Breast epithelium (tissue), 4 donors: Measurements from ENCODE around the gene ZNRF2. TPM values are rescaled to one million over a fixed set of nuclear protein-coding genes. Genes with fewer than 3 reads are reported as not detected.
"Not testable (repeated sequence)": the region's sequence is repeated elsewhere in the genome, so short reads cannot be mapped to it uniquely, and the experiment has no call there.

Experiments used
- DNase-seq, 2 donors: peaks; one replicate each; pipeline ENCODE4 v3.0.0-alpha.2; 2019; ENCODE audit warnings: low spot score in 2 of 2
- H3K27ac ChIP-seq, 2 donors: fragments of 200-600 bp; sonication (generic) in 1 of 2; one replicate each; pipeline ENCODE4 v1.5.1; 2016 to 2019; ENCODE audit warnings: mild to moderate bottlenecking in 1 of 2
- H3K27me3 ChIP-seq, 2 donors: fragments of 200-600 bp; sonication (generic) in 1 of 2; one replicate each; pipeline versions ENCODE4 v1.5.1 to v1.6.0; 2017 to 2019; ENCODE audit warnings: control low read depth in 1 of 2, mild to moderate bottlenecking in 1 of 2
- H3K36me3 ChIP-seq: fragments of 200-600 bp; one replicate; pipeline ENCODE4 v1.5.1; 2019
- H3K4me1 ChIP-seq, 2 donors: fragments of 200-600 bp; sonication (generic); one replicate each; pipeline ENCODE4 v1.5.1; 2016 to 2019; ENCODE audit warnings: control low read depth in 1 of 2
- H3K4me3 ChIP-seq, 3 donors: fragments of 200-600 bp; sonication (generic); 1 replicate in 2 of 3; 2 replicates in 1 of 3; pipeline ENCODE4 v1.5.1; 2016 to 2019; ENCODE audit warnings: mild to moderate bottlenecking in 3 of 3, moderate library complexity in 2 of 3
- H3K9me3 ChIP-seq, 2 donors: fragments of 200-600 bp; sonication (generic) in 1 of 2; one replicate each; pipeline ENCODE4 v1.5.1; 2016 to 2019; ENCODE audit warnings: control low read depth in 1 of 2
- CTCF ChIP-seq, 3 donors: fragments of 450-650 bp; IDR thresholded peaks; one replicate each; pipeline ENCODE4 v1.5.1; 2016 to 2017; ENCODE audit warnings: antibody characterized with exemption in 3 of 3, mild to moderate bottlenecking in 3 of 3, moderate library complexity in 3 of 3
- POLR2A ChIP-seq: fragments of 450-650 bp; IDR thresholded peaks from one replicate; pipeline ENCODE4 v1.6.1; 2016; ENCODE audit warnings: antibody characterized with exemption, mild to moderate bottlenecking, moderate library complexity
- POLR2AphosphoS5 ChIP-seq, 3 donors: sonication (generic); formaldehyde crosslinking; IDR thresholded peaks; one replicate each; pipeline ENCODE4 v1.6.1; 2017; ENCODE audit warnings: antibody characterized with exemption in 3 of 3
- intact Hi-C: fragments of 100-400 bp; cut with DNase I; formaldehyde crosslinking; loops from one replicate; pipeline ENCODE4 v1.15.1; 2023; ENCODE audit warnings: low total_unique reads
- total RNA-seq, 3 donors: library from RNA; depleted of rRNA; stranded (reverse); fragments of >200 nt; gene quantifications; one replicate each; pipeline ENCODE4 v1.1.0, GENCODE V29; 2016

ZNRF2 gene
- total RNA-seq, 3 donors from 2014 or later = 18.9 to 56.8 (median 30.5) TPM

- peaks cover 0 to 4% of the 10 kb centered on the region in 2 donors for H3K9me3 ChIP-seq
- no peak for DNase-seq
- TF ChIP-seq POLR2A (no peak), POLR2AphosphoS5 (IDR thresholded peaks at IDR 0.05) (no peak)
- intact Hi-C loops = no loop called here
- no peaks in the 10 kb centered on the region for H3K36me3 ChIP-seq
- H3K27me3 ChIP-seq = no peaks in the 10 kb centered on the region
- no peak overlapping the region for H3K27ac ChIP-seq
- H3K4me1 ChIP-seq = no peaks in the 10 kb centered on the region
- H3K4me3 ChIP-seq = no peak overlapping the region
Observed at GRCh38 chr7:30379741-30380140, 95.3 kb downstream of the ZNRF2 start.

GRCh38 chr7:30380294-30380693 lies 95.9 kb downstream of the ZNRF2 start:
- H3K9me3 ChIP-seq = peaks cover 0 to 4% of the 10 kb centered on the region in 2 donors
- no peak for DNase-seq
- H3K36me3 ChIP-seq = no peaks in the 10 kb centered on the region
- intact Hi-C loops = no loop called here
- H3K4me3 ChIP-seq = no peak overlapping the region
- no peaks in the 10 kb centered on the region for H3K27me3 ChIP-seq
- no peak overlapping the region for H3K27ac ChIP-seq
- H3K4me1 ChIP-seq = no peaks in the 10 kb centered on the region
- no peak for TF ChIP-seq CTCF (IDR thresholded peaks at IDR 0.05)
- no peak for TF ChIP-seq POLR2AphosphoS5 (IDR thresholded peaks at IDR 0.05)
- TF ChIP-seq POLR2A = no peak

- H3K9me3 ChIP-seq, H3K36me3 ChIP-seq, H3K4me1 ChIP-seq, H3K27ac ChIP-seq, intact Hi-C loops, H3K27me3 ChIP-seq, H3K4me3 ChIP-seq, DNase-seq: not testable (repeated sequence)
Observed at GRCh38 chr7:30380824-30381223, 96.4 kb downstream of the ZNRF2 start.

- intact Hi-C loops = no loop called here
- TF ChIP-seq POLR2A = no peak
- no peak overlapping the region for H3K4me3 ChIP-seq
- no peaks in the 10 kb centered on the region for H3K4me1 ChIP-seq
- no peaks in the 10 kb centered on the region for H3K27me3 ChIP-seq
- no peak for DNase-seq
- peaks cover 0 to 4% of the 10 kb centered on the region in 2 donors for H3K9me3 ChIP-seq
- H3K36me3 ChIP-seq = no peaks in the 10 kb centered on the region
- H3K27ac ChIP-seq = no peak overlapping the region
Observed at GRCh38 chr7:30382607-30383006, 98.2 kb downstream of the ZNRF2 start.

- H3K4me1 ChIP-seq = no peaks in the 10 kb centered on the region
- DNase-seq = no peak
- H3K4me3 ChIP-seq = no peak overlapping the region
- intact Hi-C loops = no loop called here
- no peak overlapping the region for H3K27ac ChIP-seq
- H3K9me3 ChIP-seq = no peaks in the 10 kb centered on the region
- H3K27me3 ChIP-seq = no peaks in the 10 kb centered on the region
- no peak for TF ChIP-seq POLR2AphosphoS5 (IDR thresholded peaks at IDR 0.05)
- TF ChIP-seq POLR2A = no peak
- no peak for TF ChIP-seq CTCF (IDR thresholded peaks at IDR 0.05)
- H3K36me3 ChIP-seq = no peaks in the 10 kb centered on the region
Observed at GRCh38 chr7:30389791-30390190, 105.4 kb downstream of the ZNRF2 start.

GRCh38 chr7:30390736-30391636 lies 106.6 kb downstream of the ZNRF2 start:
- intact Hi-C loops = no loop called here
- H3K9me3 ChIP-seq = no peaks in the 10 kb centered on the region
- DNase-seq = no peak
- H3K27ac ChIP-seq = no peak overlapping the region
- TF ChIP-seq POLR2AphosphoS5 (IDR thresholded peaks at IDR 0.05) (no peak), POLR2A (no peak), CTCF (IDR thresholded peaks at IDR 0.05) (no peak)
- H3K27me3 ChIP-seq = no peaks in the 10 kb centered on the region
- no peak overlapping the region for H3K4me3 ChIP-seq
- H3K4me1 ChIP-seq = no peaks in the 10 kb centered on the region
- H3K36me3 ChIP-seq = no peaks in the 10 kb centered on the region
